Tibial nerve (tissue), 4 donors: Measurements from ENCODE around the gene ZNF25.
"Not testable (repeated sequence)": the region's sequence is repeated elsewhere in the genome, so short reads cannot be mapped to it uniquely, and the experiment has no call there.

Source experiments
- CTCF ChIP-seq, 5 experiments: fragments of 200-600 bp in 3 of 5; fragments of 450-650 bp in 2 of 5; sonication (generic) in 3 of 5; IDR thresholded peaks; one replicate each; pipeline ENCODE4 v1.5.1; 2016 to 2019; ENCODE audit warnings: antibody characterized with exemption in 5 of 5, mild to moderate bottlenecking in 3 of 5, moderate library complexity in 2 of 5
- EP300 ChIP-seq, 2 donors: sonication (generic); formaldehyde crosslinking; IDR thresholded peaks; one replicate each; pipeline ENCODE4 v1.6.1; 2017; ENCODE audit warnings: antibody characterized with exemption in 2 of 2, mild to moderate bottlenecking in 1 of 2

- TF ChIP-seq EP300, CTCF (IDR thresholded peaks at IDR 0.05): not testable (repeated sequence)
Measured at GRCh38 chr10:38000474-38000873, 24.0 kb upstream of the ZNF25 start.
